ENCODE measurements around the gene DOK6. TPM values are rescaled to one million over a fixed set of nuclear protein-coding genes. Genes with fewer than 3 reads are reported as not detected.

DOK6 gene
- total RNA-seq, 1 donor from 2014 or later, result 7.0 TPM

- no peak for TF ChIP-seq CTCF (IDR thresholded peaks at IDR 0.05; ENCODE audit: unreplicated experiment)
- no peak for DNase-seq (ENCODE audit: low spot score, unreplicated experiment)
- Mint-ChIP-seq H3K36me3 (ENCODE audit: insufficient read depth) (peaks cover 6% of the 10 kb centered on the region), H3K4me1 (ENCODE audit: low read depth) (no peaks in the 10 kb centered on the region), H3K27me3 (no peaks in the 10 kb centered on the region), H3K27ac (no peak overlapping the region), H3K4me3 (ENCODE audit: low read depth) (no peak overlapping the region), H3K9me3 (ENCODE audit: low read depth) (peaks cover 16% of the 10 kb centered on the region)
Observed at GRCh38 chr18:69447886-69448285, 47.2 kb downstream of the DOK6 start.

GRCh38 chr18:69455125-69455524, 54.4 kb downstream of the DOK6 start:
- TF ChIP-seq CTCF (IDR thresholded peaks at IDR 0.05; ENCODE audit: unreplicated experiment), result no peak
- H3K4me1 Mint-ChIP-seq (ENCODE audit: low read depth), result no peaks in the 10 kb centered on the region
- H3K4me3 Mint-ChIP-seq (ENCODE audit: low read depth), result no peak overlapping the region
- no peaks in the 10 kb centered on the region for H3K36me3 Mint-ChIP-seq (ENCODE audit: insufficient read depth)
- no peaks in the 10 kb centered on the region for H3K27me3 Mint-ChIP-seq
- H3K9me3 Mint-ChIP-seq (ENCODE audit: low read depth), result peaks cover 12% of the 10 kb centered on the region
- no peak overlapping the region for H3K27ac Mint-ChIP-seq
- DNase-seq (ENCODE audit: low spot score, unreplicated experiment), result no peak

GRCh38 chr18:69469444-69469919, 68.8 kb downstream of the DOK6 start:
- Mint-ChIP-seq H3K4me3 (ENCODE audit: low read depth) (no peak overlapping the region), H3K27ac (no peak overlapping the region)

GRCh38 chr18:69480460-69480859, 79.8 kb downstream of the DOK6 start:
- peaks cover 3% of the 10 kb centered on the region for H3K4me1 Mint-ChIP-seq (ENCODE audit: low read depth)
- H3K36me3 Mint-ChIP-seq (ENCODE audit: insufficient read depth), result no peaks in the 10 kb centered on the region
- H3K9me3 Mint-ChIP-seq (ENCODE audit: low read depth), result no peaks in the 10 kb centered on the region
- H3K4me3 Mint-ChIP-seq (ENCODE audit: low read depth), result no peak overlapping the region
- no peak for DNase-seq (ENCODE audit: low spot score, unreplicated experiment)
- no peaks in the 10 kb centered on the region for H3K27me3 Mint-ChIP-seq
- H3K27ac Mint-ChIP-seq, result no peak overlapping the region
- TF ChIP-seq CTCF (IDR thresholded peaks at IDR 0.05; ENCODE audit: unreplicated experiment), result no peak

More at GRCh38 chr18:69469444-69469919, 68.8 kb downstream of the DOK6 start:
- peak; percentile 23 for TF ChIP-seq CTCF (IDR thresholded peaks at IDR 0.05; ENCODE audit: unreplicated experiment)
- Mint-ChIP-seq H3K36me3 (ENCODE audit: insufficient read depth) (no peaks in the 10 kb centered on the region), H3K27me3 (no peaks in the 10 kb centered on the region), H3K4me1 (ENCODE audit: low read depth) (peaks cover 5% of the 10 kb centered on the region), H3K9me3 (ENCODE audit: low read depth) (no peaks in the 10 kb centered on the region)
- DNase-seq (ENCODE audit: low spot score, unreplicated experiment), result no peak

GRCh38 chr18:69483574-69483973, 82.9 kb downstream of the DOK6 start:
- no peak overlapping the region for H3K27ac Mint-ChIP-seq
- no peaks in the 10 kb centered on the region for H3K36me3 Mint-ChIP-seq (ENCODE audit: insufficient read depth)
- H3K4me3 Mint-ChIP-seq (ENCODE audit: low read depth), result no peak overlapping the region
- no peaks in the 10 kb centered on the region for H3K9me3 Mint-ChIP-seq (ENCODE audit: low read depth)
- no peak for TF ChIP-seq CTCF (IDR thresholded peaks at IDR 0.05; ENCODE audit: unreplicated experiment)
- DNase-seq (ENCODE audit: low spot score, unreplicated experiment), result no peak
- H3K4me1 Mint-ChIP-seq (ENCODE audit: low read depth), result peaks cover 1% of the 10 kb centered on the region
- no peaks in the 10 kb centered on the region for H3K27me3 Mint-ChIP-seq

Measured in progenitor cell of endocrine pancreas (in vitro differentiated cells).